K562 treated with DMSO at 1 percent for 4 hours (cell line): Measurements from ENCODE around the gene GABRB2. TPM values are rescaled to one million over a fixed set of nuclear protein-coding genes. Genes with fewer than 3 reads are reported as not detected.

ENCODE experiments used
- total RNA-seq: library from RNA; unstranded; fragments of 300-600 nt; gene quantifications from 2 replicates; pipeline ENCODE4 v1.2.3, GENCODE V29; 2022; ENCODE audit not compliant: insufficient read depth

The GABRB2 gene
- total RNA-seq, result not detected in 2 replicates

GRCh38 chr5:161546470-161547301 is at the start of gene GABRB2:
TSS of gene GABRB2 (minus strand) at chr5:161546725. CDS start at chr5:161546643, 82 bp downstream.

Other genes starting within 250 kb of the GABRB2 start
- gene GABRA6, start 139.0 kb upstream of the GABRB2 start, total RNA-seq, result not detected in 2 replicates